Middle frontal gyrus (tissue), 1 donor: ENCODE measurements around the gene KRT1.

ENCODE experiments used
- DNase-seq: peaks from one replicate; pipeline ENCODE4 v3.0.0-alpha.2; 2015; ENCODE audit warnings: low spot score; ENCODE audit errors: extremely low spot score

KRT1 gene

GRCh38 chr12:52698651-52699340 is 18.6 kb upstream of the KRT1 start:
- no peak for DNase-seq

GRCh38 chr12:52697058-52697582 is 16.9 kb upstream of the KRT1 start:
- DNase-seq: no peak

- DNase-seq: no peak
Observed at GRCh38 chr12:52696588-52696987, 16.4 kb upstream of the KRT1 start.

- no peak for DNase-seq
Observed at GRCh38 chr12:52695039-52695438, 14.8 kb upstream of the KRT1 start.

GRCh38 chr12:52694151-52694550 is 13.9 kb upstream of the KRT1 start:
- DNase-seq: no peak

- no peak for DNase-seq
Observed at GRCh38 chr12:52693261-52693660, 13.1 kb upstream of the KRT1 start.

GRCh38 chr12:52692254-52692653 is 12.0 kb upstream of the KRT1 start:
- DNase-seq: no peak

GRCh38 chr12:52691841-52692150 is 11.6 kb upstream of the KRT1 start:
- DNase-seq: no peak

GRCh38 chr12:52691076-52691840 is 11.1 kb upstream of the KRT1 start:
- DNase-seq: no peak

GRCh38 chr12:52690351-52691075 is 10.3 kb upstream of the KRT1 start:
- DNase-seq: no peak

- no peak for DNase-seq
Observed at GRCh38 chr12:52689936-52690335, 9.7 kb upstream of the KRT1 start.

GRCh38 chr12:52689239-52689638 is 9.0 kb upstream of the KRT1 start:
- DNase-seq: no peak

- DNase-seq: no peak
Observed at GRCh38 chr12:52688481-52688880, 8.3 kb upstream of the KRT1 start.

GRCh38 chr12:52687497-52688385 is 7.5 kb upstream of the KRT1 start:
- DNase-seq: no peak

GRCh38 chr12:52686756-52687487 is 6.7 kb upstream of the KRT1 start:
- DNase-seq: no peak

- DNase-seq: no peak
Observed at GRCh38 chr12:52686063-52686462, 5.9 kb upstream of the KRT1 start.

GRCh38 chr12:52685406-52685890 is 5.2 kb upstream of the KRT1 start:
- DNase-seq: no peak

GRCh38 chr12:52684431-52684830 is 4.2 kb upstream of the KRT1 start:
- no peak for DNase-seq

GRCh38 chr12:52683575-52684300 is 3.5 kb upstream of the KRT1 start:
- no peak for DNase-seq
